Stomach (tissue), 4 donors: ENCODE measurements around the gene RCOR1.

Source experiments
- EP300 ChIP-seq: sonication (generic); formaldehyde crosslinking; IDR thresholded peaks from one replicate; pipeline ENCODE4 v1.6.1; 2017; ENCODE audit warnings: antibody characterized with exemption
- POLR2A ChIP-seq, 4 donors: fragments of 450-650 bp; IDR thresholded peaks; one replicate each; pipeline ENCODE4 v1.6.1; 2016; ENCODE audit warnings: antibody characterized with exemption in 4 of 4, control low read depth in 2 of 4, mild to moderate bottlenecking in 1 of 4, moderate library complexity in 1 of 4

DNA sequence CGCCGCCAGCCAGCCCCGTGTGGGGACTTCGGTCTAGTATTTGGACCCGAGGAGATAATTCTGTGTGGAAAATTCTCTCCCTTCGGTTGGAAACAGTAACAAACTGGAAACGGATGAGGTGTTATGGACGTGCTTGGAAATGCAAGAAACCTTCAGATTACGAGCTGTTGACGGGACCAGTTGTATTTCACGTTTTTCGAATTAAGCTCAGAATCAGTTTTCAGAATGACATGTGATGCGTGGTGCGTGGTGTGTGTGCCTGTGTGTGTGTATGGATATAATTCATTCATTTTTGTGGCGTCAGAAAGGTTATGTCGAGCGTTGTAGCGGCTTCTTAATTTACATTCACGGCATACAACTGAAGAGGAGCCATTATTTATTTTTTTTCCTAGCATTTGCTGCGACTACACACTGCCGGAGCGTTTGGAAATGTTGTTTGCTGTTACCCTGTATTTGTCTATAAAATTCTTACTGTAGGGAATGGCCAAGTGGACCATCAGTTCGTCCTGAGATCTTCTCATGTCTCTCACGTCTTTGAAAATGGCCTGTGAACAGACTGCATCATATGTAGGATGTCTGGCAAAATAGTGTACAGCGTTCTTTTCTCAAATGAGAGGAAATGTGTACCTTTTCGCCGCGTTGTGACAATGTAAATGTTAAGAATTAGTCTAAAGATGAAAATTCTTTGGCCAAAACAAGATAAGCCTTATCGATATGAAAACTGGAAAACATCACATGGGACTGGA is 186.1 kb downstream of the RCOR1 start:
- TF ChIP-seq EP300 = no peak
- TF ChIP-seq POLR2A (IDR thresholded peaks at IDR 0.05) = no peak
